HG02763 (cell line): ENCODE measurements around the gene HID1.
"Not testable (repeated sequence)": the region's sequence is repeated elsewhere in the genome, so short reads cannot be mapped to it uniquely, and the experiment has no call there.

Experiments used
- ATAC-seq: cut with Tn5 transposase; IDR thresholded peaks from one replicate; pipeline ENCODE4 v1.9.1; 2021; ENCODE audit warnings: mild to moderate bottlenecking, moderate library complexity; ENCODE audit not compliant: unreplicated experiment

Gene HID1

GRCh38 chr17:74969501-74969900 lies 3.1 kb downstream of the HID1 start:
- not testable (repeated sequence) for ATAC-seq

GRCh38 chr17:74968361-74968780 lies 4.2 kb downstream of the HID1 start:
- no peak for ATAC-seq

GRCh38 chr17:74964988-74965622 lies 7.5 kb downstream of the HID1 start:
- no peak for ATAC-seq

- ATAC-seq, result no peak
These were observed 8.3 kb downstream of the HID1 start for GRCh38 chr17:74964246-74964761.

DNA sequence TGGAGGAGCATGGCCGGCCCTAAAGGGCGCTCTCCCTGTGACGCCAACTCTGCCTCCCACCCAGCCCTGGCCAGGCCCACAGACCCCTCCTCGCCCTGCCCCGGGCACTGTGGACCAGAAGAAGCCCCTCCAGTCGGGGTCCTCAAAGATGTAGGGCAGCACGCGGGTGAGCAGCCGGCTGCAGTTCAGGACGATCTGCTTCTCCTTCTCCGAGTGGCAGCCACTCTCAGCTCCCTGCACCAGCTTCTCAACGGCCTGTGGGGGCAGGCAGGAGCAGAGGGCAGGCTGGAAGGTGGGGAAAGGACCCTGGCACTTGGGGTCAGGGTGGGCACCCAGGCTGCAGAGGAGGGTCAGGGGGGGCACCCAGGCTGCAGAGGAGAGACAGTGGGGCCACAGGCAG lies 8.9 kb downstream of the HID1 start:
- ATAC-seq, result no peak

DNA sequence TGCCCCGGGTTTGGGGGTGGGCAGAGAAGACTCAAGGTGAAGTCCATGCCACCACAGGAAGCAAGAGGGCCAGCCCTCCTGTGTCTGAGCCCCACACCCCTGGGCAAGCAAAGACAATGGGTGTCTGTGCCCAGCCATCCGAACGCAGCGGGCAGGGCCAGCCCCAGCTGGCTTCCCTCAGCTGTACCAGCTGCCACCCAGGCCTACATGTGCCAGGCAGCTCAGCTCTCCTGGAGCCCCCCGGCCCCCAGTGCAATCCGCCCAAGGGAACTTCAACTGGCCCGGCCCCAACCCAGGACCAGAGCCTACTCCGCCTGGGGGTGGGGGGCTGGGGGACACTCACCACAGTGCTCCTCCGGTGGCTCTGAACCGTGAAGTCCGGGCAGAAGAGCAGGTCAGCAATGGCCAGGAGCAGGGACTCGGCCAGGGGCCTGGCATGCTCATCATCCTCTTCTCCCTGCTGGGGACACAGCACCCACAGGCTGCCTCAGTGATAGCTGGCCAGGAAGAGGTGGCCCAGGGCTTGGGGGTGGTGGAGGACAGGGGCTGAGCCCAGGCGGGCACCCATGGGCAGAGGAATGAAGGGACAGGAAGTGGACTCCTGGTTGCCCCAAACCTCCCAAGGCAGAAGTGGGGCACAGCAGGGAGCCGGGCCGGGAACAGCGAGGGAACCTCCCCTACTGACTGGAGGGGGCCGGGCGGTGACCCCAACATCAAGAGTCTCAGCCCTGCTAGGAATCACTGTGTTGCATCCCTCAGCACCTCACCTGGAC lies 9.8 kb downstream of the HID1 start:
- ATAC-seq, result no peak

DNA sequence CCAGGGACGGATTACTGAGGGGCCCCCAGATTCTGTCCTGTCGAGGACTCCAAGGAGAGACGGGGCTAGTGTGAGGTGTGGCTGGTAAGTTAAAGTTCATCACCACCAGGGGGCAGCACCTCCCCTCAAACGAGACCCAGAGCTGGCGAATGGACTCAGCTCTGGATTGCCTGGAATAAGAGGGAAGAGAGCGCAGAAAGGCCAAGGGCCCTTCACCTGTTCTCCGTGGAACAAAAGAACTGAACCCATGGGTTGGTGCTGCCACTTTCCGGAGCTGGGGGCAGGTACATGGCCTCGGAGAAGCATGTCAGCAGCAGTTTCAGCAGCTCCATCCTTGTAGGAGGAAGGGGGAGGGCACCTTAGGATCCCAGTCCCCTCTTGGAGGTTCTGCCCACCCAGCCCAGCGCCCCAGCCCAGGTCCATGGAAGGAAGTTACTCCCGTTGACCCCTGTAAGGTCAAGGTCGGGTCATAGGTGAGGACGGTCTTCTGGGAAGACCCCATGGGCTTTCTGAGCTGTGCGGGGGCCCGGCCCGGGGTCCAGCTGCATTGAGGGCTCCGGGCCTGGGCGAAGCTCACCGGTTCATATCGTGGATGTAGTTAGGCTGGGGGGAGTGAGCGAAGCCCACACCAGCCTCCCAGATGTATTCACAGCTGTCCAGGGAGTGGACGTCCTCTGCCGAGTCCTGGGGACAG lies 10.8 kb downstream of the HID1 start:
- ATAC-seq, result no peak

- no peak for ATAC-seq
These were observed 11.8 kb downstream of the HID1 start for GRCh38 chr17:74960570-74961342.

GRCh38 chr17:74959826-74960515 lies 12.6 kb downstream of the HID1 start:
- no peak for ATAC-seq

GRCh38 chr17:74957935-74958740 lies 14.4 kb downstream of the HID1 start:
- no peak for ATAC-seq

GRCh38 chr17:74956093-74956492 lies 16.5 kb downstream of the HID1 start:
- no peak for ATAC-seq

DNA sequence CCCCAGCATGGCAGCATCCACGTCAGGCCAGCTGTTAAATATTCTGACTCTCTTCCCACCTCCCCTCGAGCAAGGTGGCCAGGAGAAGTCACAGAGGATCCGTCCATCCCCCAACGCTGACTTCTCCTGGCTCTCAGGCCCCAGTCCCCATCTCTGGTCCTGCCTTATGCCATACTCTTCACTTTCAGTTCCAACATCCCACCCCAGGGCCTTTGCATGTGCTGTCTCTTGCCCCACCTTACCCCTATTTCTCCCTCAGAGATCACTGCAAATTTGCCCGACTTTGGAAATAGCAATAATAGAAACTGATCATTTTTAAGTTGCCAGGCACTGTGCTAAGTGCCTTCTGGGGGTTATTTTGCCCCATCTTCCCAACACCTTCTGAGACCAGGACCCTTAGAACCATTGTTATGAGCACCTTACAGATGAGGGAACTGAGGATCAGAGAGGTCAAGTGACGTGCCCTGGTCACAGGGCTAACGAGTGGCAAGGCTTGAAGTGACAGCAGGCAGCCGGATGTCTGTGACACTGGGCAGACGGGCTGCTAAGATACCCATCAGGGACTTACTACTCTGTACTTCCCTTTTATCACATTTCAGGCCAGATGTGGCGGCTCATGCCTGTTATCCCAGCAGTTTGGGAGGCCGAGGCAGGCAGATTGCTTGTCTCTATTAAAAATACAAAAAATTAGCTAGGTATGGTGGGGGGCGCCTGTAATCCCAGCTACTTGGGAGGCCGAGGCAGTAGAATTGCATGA lies 17.7 kb downstream of the HID1 start:
- no peak for ATAC-seq

DNA sequence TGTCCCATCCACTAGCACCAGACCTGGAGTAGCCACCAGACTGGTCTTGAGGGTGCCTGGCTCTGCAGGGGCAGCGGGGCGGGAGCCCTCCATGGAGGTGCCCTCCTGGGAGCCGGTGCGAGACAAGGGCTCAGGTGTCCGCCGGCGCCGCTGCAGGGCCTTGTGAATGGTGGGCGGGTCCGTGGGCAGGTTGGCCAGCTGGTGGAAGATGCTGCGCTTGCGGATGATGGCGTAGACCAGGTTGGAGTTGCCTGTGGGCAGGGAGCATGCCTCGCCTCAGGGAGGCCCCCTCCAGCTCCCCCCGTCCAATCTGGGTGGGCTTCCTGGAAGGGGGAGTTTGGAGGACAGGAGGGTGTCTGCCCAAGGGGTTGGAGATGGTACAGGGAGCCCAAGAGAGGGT lies 18.4 kb downstream of the HID1 start:
- no peak for ATAC-seq

GRCh38 chr17:74953134-74953687 lies 19.3 kb downstream of the HID1 start:
- no peak for ATAC-seq

DNA sequence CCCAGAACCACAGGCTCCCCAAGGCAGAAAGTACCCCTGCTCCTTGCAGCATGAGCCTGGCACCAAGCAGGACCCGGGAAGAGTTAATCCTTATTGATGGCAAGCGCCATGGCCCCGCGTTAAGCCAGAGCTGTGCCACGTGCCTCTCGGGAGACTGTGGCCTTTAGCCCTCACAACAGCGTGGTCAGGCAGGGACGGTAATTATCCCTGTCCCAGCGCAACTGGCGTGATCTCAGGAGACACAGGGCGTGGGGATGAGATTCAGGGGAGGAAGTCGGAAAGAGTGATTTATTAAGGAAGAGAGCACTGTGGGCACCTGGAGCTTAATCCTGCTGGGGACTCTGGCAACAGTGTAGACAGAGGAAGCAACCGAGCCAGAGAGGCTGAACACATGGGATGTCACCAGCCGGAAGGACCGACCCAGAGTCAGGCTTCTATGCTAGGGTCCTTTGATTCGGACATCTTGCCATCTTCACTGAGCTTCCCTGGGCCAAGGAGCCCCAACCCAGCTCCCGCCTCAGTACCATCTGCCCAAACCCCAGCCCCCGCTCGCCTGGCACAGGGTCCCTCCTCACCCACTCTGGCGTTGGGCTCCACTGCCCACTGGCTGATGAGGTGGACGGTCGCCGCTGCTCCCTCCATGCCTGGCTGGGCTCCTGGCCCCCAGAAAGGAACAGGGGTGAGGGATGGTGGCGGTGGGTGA lies 20.0 kb downstream of the HID1 start:
- no peak for ATAC-seq

DNA sequence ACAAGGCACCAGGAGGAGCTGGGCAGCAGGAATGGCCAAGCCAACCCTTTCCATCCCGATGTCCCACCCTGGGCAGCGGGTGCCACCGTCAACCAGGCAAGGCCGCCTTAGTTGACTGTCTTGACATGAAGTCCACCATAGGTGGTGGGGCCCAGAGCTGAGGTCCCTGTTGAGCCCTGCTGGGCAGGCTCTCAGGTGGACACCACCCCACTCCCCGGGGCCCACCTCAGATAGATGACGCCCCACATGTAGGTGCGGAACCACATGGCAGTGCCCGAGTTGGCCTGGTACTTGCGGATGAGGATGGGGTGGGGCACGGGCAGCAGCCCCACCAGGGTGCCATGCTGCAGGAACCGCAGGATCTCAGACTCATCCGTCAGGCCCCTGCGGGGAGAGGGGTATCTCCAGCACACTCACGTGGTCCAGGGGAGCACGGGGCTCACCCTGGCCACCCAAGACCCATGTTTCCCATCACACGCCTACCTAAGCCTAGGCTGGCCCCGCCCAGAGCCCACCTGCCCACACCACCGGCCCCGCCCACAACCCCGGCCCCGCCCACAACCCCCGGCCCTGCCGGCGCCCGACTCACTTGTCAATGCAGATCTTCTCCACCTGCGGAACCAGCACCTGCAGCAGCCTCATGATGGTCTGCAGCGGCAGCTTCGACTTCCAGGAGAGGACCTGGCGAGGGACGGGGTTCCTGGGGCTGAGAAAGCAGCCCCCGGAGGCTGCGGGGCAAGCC lies 20.7 kb downstream of the HID1 start:
- ATAC-seq, result no peak

DNA sequence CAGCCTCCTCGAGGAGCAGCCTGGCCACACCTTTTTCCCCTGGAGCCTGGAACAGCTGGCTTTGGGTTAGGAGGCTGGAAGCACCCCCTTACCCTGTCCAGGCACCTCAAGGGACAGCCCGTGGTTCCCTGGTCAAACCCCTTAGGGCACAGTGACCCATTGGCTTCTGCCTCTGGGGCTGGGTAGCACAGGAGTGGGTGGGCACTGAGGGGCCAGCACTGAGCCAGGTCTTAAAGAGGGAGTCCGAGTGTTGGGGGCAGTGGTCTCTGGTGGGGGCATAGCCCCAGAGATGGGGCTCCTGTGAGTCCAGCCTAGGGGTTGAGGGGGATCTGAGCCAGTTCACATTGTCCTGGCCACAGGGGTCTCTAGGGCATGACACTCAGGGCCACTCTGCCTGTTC lies 21.5 kb downstream of the HID1 start:
- no peak for ATAC-seq
